Medulla oblongata (tissue), 1 donor: ENCODE data around the gene HTRA2.
"Not testable (repeated sequence)": the region's sequence is repeated elsewhere in the genome, so short reads cannot be mapped to it uniquely, and the experiment has no call there.

Experiments used
- DNase-seq: peaks from one replicate; pipeline ENCODE4 v3.0.0-alpha.2; 2015; ENCODE audit errors: extremely low spot score

HTRA2 gene

DNA sequence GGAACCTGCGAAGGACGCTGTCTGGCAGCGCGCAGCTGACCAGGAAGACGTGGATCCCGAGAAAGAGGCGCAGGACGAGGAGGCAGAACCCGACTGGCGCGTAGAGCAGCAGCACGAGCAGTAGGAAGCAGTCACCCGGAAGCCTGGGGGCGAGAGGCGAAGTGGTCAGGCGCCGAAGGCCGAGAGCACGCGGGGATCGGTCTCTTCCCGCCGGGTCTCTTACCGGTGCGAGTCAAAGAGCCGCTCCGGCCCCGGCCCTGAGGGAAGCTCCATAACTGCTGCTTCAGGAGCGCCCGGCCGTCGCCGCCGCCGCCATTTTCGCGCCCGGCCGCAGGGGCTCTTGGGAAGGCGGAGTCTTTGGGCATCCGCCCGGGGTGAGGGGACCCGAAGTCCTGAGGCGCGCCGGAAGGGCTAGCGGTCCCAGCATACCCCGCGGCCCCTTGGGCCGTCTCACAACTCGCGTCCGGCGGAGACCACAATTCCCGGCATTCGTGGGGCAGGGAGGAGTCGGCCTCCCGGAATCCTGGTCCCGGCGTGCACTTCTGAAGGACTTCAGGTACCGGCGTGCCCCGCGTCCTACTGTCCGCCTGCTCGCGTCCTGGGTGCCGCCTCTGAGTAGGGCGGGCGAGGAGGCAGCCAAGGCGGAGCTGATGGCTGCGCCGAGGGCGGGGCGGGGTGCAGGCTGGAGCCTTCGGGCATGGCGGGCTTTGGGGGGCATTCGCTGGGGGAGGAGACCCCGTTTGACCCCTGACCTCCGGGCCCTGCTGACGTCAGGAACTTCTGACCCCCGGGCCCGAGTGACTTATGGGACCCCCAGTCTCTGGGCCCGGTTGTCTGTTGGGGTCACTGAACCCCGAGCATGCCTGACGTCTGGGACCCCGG, at the start of gene HTRA2, which contains the start of gene AUP1:
HTRA2 (plus strand) TSS at position 577 of the 882 bp plus-strand sequence; CDS start at position 651, 74 bp downstream.
AUP1 (minus strand) TSS at position 350 of the 882 bp plus-strand sequence; CDS start at position 273, 77 bp downstream.
- DNase-seq, result peak; percentile 99

DNA sequence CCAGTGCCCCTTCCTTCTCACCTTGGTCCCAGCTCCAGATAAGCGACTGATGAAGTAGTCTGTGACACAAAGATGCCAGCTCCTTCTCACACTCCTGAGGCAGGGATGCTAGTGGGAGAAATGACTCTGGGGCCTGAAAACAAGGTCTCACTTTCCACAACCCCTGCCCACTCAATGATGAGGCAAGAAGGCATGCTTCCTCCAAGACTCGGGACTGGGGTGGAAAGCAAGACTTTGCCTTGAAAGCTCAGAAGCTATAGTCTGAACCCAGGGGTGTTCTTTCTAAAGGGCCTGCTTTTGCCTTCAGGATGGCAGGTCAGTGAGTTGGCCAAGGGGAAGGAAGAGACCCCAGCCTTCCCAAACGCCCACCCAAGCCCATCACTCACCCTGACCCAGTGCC, 48.3 kb upstream of the HTRA2 start:
- DNase-seq, result no peak

DNA sequence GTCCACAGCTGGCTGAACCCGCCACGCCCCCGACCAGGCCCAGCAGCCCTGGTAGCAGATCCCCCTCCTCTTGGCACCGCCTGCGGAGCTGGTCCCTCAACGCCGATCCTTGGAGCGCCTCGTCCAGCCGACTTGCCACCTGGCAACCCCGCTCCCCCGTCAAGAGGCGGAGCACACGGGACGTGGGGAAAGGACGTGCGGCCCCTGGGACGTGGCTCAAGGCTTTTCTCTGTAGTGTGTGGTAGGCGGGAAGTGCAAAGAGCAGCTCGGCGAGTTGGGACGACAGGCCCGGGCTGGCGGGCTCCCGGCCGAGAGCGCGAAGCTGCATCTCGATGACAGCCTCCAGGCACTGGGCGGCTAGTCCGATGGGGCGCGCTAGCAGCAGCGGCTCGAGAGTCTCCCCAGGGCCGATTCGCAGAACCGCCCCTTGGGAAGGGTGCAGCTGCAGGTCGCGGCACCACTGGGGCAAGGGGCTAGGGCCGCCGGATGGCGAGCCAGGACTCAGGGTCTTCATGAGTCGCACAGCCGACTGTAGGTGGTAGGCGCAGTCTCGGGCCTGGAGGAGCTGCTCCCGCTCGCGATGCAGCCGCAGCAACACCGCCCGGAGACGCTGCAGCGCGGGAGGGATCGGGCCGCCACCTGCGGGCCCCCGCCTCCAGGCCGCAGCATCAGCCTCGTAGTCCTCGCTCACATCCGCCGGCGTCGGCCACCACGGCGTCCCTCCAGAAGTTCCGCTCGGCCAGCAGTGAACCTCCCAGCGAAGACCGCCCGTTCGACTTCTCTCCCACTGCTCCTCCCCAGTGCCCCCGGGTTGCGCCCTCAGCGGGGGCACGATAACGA, 47.6 kb upstream of the HTRA2 start:
- DNase-seq, result no peak

DNA sequence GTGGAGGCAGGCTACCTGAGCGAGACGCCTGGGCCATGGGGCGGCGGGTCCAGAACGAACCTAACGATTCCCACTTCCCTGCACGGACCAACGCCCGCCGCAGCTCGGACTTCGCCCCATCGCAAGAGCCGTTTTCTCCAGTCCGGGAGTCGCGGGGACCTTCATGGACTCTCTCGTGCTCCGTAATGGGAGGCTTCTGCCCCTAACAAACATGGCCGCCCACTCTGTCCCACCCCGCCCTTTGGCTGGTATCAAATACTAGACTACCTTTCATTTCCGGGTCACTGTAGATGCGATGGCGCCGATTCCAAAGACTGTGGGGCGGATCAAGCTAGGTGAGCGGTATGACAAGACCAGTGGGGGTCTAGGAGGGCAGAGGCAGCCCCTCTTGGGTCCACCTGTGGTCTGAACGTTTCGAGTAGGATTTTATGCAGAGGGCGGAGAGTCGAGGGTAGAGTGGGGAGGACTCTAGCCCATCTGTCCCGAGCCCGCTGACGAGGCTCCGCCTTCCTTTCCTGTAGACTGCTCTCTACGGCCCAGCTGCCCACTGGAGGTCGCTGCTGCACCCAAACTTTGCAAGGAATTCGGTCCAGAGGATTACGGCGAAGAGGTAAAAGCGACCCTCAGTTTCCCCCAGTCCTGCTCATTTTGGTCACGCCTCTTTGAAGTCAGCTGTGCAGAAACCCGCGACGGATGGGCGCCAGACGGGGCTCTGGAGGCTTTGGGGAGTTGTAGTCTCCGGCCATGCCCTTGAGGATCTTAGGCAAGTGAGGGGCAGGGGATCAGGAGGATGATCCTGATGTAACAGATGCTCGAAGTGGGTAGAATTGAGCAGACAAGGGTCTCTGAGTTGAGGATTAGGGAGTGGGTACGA, 46.7 kb upstream of the HTRA2 start, which contains the start of the genes CCDC142 and TTC31:
CCDC142 (minus strand) TSS at position 198 of the 874 bp plus-strand sequence; CDS start at position 37, 161 bp downstream.
TTC31 (plus strand) TSS at position 281 of the 874 bp plus-strand sequence; CDS start at position 296, 15 bp downstream.
- peak; percentile 98 for DNase-seq

DNA sequence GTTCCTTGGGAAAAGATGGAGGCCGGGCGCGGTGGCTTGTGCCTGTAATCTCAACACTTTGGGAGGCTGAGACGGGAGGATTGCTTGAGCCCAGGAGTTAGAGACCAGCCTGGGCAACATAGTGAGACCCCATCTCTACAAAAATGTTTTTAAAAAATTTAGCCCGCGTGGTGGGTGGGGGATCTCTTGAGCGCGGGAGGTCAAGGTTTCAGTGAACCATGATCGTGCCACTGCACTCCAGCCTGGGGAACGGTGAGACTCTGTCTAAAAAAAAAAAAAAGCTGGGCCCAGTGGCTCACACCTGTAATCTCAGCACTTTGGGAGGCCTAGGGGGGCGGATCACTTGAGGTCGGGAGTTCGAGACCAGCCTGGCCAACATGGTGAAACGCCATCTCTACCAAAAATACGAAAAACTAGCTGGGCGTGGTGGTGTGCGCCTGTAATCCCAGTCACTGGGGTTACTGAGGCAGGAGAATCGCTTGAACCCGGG, 46.0 kb upstream of the HTRA2 start:
- DNase-seq, result not testable (repeated sequence)

DNA sequence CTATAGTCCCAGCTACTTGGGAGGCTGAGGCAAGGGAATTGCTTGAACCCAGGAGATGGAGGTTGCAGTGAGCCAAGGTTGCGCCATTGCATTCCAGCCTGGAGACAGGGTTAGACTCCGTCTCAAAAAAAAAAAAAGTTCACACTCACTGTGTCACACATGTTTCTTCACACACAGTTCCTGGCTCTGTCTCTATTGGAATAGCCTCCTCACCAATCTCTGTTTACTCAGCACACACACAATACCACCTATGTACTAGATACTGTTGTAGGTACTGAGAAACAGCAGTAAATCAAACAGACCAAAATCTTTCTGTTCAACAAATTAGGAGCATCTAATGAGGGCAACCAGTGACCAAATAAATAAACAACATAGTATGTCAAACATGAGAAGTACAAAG, 43.6 kb upstream of the HTRA2 start:
- DNase-seq, result no peak

DNA sequence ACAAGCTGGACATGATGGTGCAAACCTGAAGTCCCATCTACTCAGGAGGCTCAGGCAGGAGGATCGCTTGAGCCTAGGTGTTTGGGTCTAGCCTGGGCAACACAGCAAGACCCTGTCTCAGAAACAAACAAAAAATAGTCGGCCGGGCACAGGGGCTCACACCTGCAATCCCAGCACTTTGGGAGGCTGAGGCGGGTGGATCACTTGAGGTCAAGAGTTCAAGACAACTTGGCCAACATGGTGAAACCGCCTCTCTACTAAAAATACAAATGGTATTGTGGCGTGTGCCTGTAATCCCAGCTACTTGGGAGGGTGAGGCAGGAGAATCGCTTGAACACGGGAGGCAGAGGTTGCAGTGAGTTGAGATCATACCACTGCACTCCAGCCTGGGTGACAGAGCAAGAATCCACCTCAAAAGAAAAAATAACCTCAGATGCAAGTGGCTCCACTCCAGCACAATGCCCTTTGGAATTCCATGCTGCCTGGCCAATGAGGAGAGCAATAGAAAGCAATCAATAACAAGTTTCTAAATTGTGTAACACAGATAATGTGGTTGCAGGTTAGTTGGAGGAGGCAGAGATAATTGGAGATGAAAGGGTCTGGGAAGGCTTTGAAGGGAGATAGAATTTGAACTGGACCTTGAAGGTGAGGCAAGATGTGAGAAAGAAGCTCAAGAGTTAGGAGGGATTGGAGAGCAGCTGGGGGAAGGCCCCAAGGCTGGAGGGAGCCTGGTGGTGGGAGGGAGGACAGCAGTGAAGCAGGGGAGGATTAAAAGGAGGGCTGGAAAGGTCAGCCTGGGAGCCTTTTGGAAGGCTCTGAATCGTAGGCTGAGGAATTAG, 40.9 kb upstream of the HTRA2 start:
- DNase-seq, result no peak

DNA sequence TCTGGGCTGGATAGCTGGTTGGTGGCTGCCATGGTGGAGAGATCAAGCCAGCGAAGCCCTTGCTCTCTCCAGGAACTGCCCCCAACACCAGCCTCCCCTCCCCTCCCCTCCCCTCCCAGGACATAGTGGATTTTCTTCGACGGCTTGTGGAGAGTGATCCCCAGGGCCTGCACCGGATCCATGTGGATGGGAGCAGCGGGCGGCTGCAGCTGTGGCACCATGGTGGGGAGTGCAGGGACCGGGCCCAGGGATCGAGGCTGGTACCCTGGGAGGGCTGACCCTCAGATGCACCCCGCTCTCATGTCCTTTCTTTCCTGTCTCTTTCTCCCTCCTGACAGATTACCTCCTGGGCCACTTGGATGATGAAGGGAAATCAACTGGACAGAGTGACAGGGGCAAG, 39.8 kb upstream of the HTRA2 start:
- DNase-seq, result no peak

DNA sequence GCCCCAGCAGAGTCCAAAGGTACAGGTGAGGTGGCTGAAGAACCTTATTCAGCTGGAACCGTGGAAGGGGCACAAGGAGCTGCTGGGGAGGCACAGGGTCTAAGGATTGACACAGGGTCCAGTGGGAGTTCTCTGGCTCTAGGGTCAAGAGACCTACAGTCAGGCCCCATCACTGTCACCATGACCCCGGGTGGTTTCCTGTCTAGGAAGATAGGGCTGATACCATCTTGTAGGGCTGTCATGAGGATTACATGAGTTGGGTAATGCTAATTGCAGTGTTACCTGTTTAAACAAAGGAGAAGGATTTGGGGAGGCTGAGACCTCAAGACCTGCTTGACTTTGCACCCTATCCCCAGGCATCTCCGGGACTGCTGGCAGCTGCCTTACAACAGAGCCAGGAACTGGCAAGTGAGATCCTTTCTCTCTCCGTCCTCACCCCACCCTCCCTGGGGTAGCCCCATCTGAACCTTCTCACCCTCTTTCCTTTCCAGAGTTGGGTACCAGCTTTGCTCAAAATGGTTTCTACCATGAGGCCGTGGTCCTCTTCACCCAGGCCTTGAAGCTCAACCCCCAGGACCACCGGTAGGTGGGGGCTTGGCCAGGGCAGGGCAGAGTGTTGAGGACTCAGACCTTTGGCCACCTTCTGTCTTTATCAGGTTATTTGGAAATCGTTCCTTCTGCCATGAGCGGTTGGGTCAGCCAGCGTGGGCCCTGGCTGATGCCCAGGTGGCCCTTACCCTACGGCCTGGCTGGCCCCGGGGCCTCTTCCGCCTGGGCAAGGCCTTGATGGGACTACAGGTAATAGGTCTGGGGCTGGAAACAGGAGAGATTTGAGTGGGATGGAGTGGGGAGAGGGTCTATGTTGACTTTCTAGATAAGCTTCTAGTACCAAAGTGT, 37.8 kb upstream of the HTRA2 start:
- no peak for DNase-seq

DNA sequence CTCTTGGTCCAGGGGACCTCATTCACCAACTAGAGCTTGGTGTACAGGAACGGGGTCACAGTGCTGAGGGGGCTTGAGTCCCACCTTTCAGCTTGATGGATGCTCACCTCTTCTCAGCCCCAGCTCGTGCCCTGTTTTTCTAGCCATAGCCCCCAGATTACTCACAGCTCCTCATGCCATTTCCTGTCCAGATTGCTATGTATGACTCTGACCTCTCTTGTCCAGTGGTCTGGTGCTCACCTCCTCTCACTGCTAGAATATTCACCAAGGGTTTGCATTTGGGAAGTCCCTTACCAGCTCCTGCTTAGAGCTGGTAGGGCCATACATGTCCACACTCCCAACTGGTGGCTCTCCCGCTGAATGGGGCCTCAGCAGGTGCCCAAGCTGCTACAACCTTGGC, 36.2 kb upstream of the HTRA2 start:
- DNase-seq, result no peak

DNA sequence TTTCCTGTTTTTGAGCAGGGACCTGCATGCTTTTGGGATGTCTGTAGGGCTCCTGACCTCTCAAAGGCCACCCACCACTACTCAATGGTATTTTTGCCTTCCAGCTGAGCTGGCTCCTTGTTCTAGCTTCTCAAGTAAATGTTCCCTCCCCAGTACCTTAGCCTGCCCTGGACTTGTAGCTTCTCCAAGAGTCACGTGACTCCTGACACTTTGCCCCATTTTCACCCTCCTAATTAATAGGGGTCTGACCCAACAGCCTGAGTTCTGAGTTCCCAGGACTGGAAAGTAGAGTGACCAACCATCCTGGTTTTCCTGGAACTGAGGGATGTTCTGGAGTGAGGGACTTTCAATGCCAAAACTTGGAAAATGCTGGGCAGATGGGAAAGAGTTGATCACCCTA, 34.3 kb upstream of the HTRA2 start:
- no peak for DNase-seq

DNA sequence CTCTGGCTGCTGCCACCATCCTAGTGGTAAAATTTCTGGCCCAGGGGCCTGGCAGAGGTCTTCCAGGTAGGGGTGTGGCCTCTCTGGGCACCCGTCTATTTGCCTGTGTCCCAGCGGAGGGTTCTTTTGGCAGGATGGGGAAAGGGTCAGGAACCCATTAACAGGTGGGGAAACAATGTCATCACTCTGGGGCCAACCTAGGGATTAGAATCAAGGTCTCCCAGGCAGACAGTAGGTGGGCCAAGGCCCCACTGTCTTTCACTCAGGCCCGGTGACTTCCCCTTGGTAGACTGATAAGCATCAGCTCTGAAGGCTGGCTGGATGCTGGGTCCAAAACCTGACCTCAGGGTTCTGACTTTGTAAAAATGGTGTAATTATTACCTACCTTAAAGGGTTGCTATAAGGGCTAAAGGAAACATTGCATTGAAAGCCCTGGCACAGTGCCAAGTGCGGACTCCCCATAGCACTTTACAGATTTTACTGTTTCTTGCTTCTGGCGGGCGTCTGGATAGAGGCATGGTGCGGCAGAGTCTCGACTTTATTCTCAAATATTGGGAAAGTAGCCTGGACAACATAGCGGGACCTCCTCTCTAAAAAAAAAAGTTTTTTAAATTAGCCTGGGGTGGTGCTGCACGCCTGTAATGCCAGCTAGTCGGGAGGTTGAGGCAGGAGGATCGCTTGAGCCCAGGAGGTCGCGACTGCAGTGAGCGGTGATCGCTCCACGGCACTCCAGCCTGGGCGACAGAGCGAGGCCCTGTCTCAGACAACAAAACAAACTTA, 32.5 kb upstream of the HTRA2 start:
- no peak for DNase-seq

DNA sequence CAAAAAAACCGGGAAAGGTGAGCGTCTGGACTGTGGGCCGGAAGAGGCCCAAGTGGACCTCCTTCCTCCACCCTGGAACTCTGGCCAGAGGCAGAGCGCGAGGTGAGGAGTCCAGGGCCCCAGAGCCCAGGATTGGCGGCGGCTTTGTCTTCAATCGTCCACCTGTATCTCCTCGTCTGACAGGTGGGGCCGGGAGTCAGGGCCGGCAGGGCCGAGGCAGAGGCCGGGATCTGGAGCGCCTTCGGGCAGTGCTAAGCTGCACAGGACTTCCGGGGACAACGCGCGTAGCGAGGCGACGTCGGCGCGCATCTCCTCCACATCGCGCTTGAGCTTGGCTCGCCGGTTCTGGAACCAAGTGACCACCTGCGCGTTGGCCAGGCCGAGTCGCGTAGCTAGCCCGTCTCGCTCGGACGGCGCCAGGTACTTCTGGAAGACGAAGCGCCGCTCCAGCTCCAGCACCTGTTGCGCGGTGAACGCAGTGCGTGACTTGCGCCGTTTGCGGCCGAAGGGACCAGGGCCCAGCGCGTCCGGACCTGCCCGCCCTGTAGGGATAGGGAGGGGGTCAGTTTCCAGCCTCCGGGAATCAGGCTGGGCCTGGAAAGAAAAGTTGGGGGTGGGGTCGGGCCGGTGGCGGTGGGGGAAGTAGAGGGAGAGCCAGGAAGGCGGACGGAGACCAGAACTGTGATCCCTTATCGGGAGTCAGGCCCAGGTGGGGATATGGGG, 31.8 kb upstream of the HTRA2 start:
- no peak for DNase-seq

DNA sequence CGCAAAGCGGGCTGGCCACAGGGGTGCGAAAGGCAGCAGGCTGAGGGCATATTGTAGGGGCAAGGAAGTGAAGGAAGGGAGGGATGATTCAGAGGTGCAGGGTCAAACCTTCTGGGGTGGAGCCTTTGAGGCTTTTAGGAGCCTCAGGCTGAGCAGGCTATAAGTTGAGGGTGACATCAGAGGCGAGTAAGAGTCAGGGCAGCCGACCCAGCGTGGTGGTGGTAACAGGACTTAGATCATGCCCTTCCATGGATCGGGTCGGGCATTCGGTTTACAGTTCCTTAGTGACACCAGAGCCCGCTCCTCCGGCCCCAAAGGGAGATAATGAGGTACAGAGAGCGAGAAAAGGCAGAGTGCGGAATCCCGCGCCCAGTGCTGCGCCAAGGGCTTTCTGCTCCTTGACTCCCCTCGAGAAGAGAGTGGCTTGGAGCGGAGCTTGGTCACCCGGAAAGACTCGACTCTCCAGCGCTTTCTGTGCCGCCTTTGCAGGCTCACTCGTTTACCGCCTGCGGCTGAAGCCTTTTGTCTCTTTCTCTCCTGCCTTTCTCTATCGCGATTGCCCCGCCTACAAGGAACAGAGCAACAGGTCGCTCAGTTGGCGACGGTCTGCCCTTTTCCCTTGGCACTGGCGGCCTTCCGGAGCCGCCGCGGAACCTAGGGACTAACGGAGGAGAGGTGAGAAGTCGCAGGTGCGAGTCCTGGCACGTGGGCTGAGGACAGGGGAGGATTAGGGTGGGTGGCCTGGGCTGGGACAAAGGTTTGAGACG, 31.1 kb upstream of the HTRA2 start:
- no peak for DNase-seq

DNA sequence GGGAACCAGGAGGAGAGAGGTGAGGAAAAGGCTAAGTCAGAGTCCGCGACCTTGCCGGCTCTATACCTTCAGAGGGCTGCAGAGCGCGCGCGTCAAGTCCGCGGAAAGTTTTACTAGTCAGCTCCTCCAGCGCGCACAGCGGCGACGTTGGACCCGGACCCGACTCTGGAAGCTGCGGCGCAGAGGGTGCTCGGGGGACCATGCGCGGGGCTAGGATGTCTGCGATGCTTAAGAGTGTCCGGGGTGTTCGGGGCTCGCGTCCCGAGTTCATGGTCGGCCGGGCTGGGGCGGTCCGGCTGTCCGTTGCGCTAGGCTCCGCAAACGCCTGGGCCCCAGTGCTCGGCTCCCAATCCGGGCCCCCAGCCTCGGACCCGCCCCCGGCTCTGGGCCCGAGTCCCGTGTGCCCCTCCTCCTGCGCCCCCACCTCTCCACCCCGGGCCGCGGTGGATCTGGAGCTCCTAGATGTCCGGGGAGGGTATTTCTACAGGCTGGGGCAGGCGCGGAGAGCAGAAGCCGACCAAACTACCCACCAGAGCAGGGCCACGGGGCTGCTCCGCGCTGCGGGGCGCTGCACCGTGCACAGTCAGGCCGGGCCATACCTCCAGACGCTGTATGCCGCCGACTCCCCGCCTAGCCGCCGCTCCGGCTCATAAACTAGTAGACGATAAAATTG, 30.3 kb upstream of the HTRA2 start, which contains the start of gene LBX2:
LBX2 (minus strand) TSS at position 337 of the 673 bp plus-strand sequence; CDS start at position 271, 66 bp downstream.
- no peak for DNase-seq

DNA sequence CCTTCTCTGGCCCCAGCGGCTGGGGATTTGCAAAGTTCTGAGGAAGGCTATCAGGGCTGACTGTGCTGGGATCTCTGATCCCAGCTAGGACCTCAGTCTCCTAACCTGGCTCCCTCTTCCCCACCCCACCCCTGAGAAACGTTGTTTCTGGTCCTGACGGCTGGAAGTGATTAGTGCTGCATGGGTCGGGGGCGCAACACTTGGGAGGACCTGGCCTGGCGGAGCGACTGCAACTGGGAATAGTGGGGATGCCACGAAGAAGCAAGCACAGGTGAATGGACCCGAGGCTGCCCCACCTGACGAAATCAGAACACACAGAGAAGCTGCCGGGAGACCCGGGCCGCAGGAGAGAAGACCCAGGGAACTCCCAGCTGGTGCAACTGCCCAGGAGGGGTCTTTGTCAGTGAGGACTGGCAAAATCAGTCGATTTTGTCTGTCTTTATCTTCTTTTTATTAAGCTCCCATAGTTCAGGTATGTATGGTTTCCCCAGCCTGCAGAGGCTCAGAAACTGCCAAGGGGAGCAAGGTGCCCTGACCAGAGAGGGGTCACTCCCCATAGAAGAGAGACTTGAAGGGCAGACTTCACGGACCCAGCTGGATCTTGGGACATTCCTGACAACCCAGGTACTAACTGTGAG, 29.7 kb upstream of the HTRA2 start:
- DNase-seq, result no peak
